K562 (cell line): ENCODE results near the gene VSIG1. TPM values are rescaled to one million over a fixed set of nuclear protein-coding genes. Genes with fewer than 3 reads are reported as not detected.

Experiments
- ATF7 ChIP-seq: fragments of 450-650 bp; IDR thresholded peaks from 2 replicates; pipeline ENCODE4 v1.7.1; 2014; ENCODE audit warnings: mild to moderate bottlenecking, moderate library complexity
- CREBBP ChIP-seq: IDR thresholded peaks from one replicate; pipeline ENCODE4 v1.6.1; 2012; ENCODE audit warnings: low read depth, mild to moderate bottlenecking, control low read depth, inconsistent platforms, low read length
- CTBP1 ChIP-seq: fragments of 450-650 bp; IDR thresholded peaks from 2 replicates; pipeline ENCODE4 v1.6.1; 2016; ENCODE audit warnings: borderline replicate concordance
- DACH1 ChIP-seq: fragments of 450-650 bp; IDR thresholded peaks from 2 replicates; pipeline ENCODE4 v1.6.1; 2018; ENCODE audit not compliant: partially characterized antibody
- DPF2 ChIP-seq: fragments of 450-650 bp; IDR thresholded peaks from 2 replicates; pipeline ENCODE4 v1.6.1; 2016
- FOXJ3 ChIP-seq: sonication (generic); formaldehyde crosslinking; IDR thresholded peaks from 2 replicates; pipeline ENCODE4 v1.4.0; 2020; ENCODE audit warnings: mild to moderate bottlenecking, missing genetic modification reagents
- FOXK1 ChIP-seq: sonication (generic); formaldehyde crosslinking; IDR thresholded peaks from 2 replicates; pipeline ENCODE4 v1.8.0; 2022; ENCODE audit warnings: missing genetic modification reagents, mild to moderate bottlenecking, borderline replicate concordance
- FUS ChIP-seq: fragments of 200-400 bp; formaldehyde crosslinking; optimal IDR thresholded peaks from 2 replicates; pipeline ENCODE3; 2017; ENCODE audit warnings: low read depth, low read length
- GTF2A2 ChIP-seq: IDR thresholded peaks from 2 replicates; pipeline ENCODE4 v1.6.1; 2016; ENCODE audit warnings: mild to moderate bottlenecking, missing genetic modification characterization, missing compliant biosample characterization
- GTF2F1 ChIP-seq: IDR thresholded peaks from 2 replicates; pipeline ENCODE4 v1.6.1; 2011; ENCODE audit warnings: low read depth, low read length, improper control_type of control experiment
- NCOA1 ChIP-seq: fragments of 450-650 bp; IDR thresholded peaks from 2 replicates; pipeline ENCODE4 v1.6.1; 2016; ENCODE audit warnings: low read depth
- NR2F6 ChIP-seq: fragments of 450-650 bp; formaldehyde crosslinking; IDR thresholded peaks from 2 replicates; pipeline ENCODE4 v1.4.0; 2020; ENCODE audit warnings: mild to moderate bottlenecking
- NR3C1 ChIP-seq: sonication (generic); formaldehyde crosslinking; IDR thresholded peaks from 2 replicates; pipeline ENCODE4 v1.8.1; 2022; ENCODE audit warnings: missing genetic modification reagents
- NRF1 ChIP-seq, 2 experiments: fragments of 450-650 bp; IDR thresholded peaks in 1 of 2; conservative IDR thresholded peaks in 1 of 2; 2 replicates each; pipeline ENCODE4 v1.6.1; 2014; ENCODE audit warnings: mild to moderate bottlenecking in 2 of 2
- RB1 ChIP-seq: fragments of 450-650 bp; IDR thresholded peaks from 2 replicates; pipeline ENCODE4 v1.6.1; 2017; ENCODE audit warnings: low read depth, mild to moderate bottlenecking
- SAFB2 ChIP-seq: fragments of 200-400 bp; formaldehyde crosslinking; IDR thresholded peaks from 2 replicates; pipeline ENCODE4 v1.6.1; 2018; ENCODE audit warnings: borderline replicate concordance, low read length, low read depth, moderate library complexity; ENCODE audit not compliant: severe bottlenecking
- SETDB1 ChIP-seq: IDR thresholded peaks from one replicate; pipeline ENCODE4 v1.6.1; 2012; ENCODE audit warnings: low read length, control low read depth, inconsistent platforms
- ZC3H4 ChIP-seq: sonication (generic); formaldehyde crosslinking; IDR thresholded peaks from 2 replicates; pipeline ENCODE4 v1.9.0; 2021; ENCODE audit warnings: missing genetic modification reagents, borderline replicate concordance
- ZNF507 ChIP-seq: conservative IDR thresholded peaks from 2 replicates; pipeline ENCODE4 v1.6.1; 2017; ENCODE audit warnings: missing genetic modification characterization, missing compliant biosample characterization
- ZNF766 ChIP-seq: fragments of 200-800 bp; sonication (Bioruptor generic); conservative IDR thresholded peaks from 2 replicates; pipeline ENCODE4 v1.6.1; 2016; ENCODE audit warnings: missing genetic modification characterization, missing compliant biosample characterization
- ZSCAN29 ChIP-seq: fragments of 450-650 bp; IDR thresholded peaks from 2 replicates; pipeline ENCODE4 v1.6.1; 2017
- polyA plus RNA-seq, 8 experiments: library from polyadenylated mRNA; depleted of rRNA in 4 of 8; stranded (reverse) in 5 of 8; unstranded in 3 of 8; fragments of >200 nt; fragmentation: Nextera tagmentation in 2 of 8; fragmentation: Illumina TruSeq in 1 of 8; extraction: Ambion mirVana in 2 of 8; extraction: Trizol in 1 of 8; gene quantifications; 2 replicates each; pipeline versions ENCODE4 v1.2.1 to v1.2.3, GENCODE V29; 2011 to 2014; ENCODE audit warnings: inconsistent platforms in 1 of 8, missing spikeins in 1 of 8
- total RNA-seq, 7 experiments: library from RNA; depleted of rRNA in 6 of 7; stranded (reverse); fragments of >200 nt in 6 of 7; fragmentation: Illumina TruSeq in 2 of 7; extraction: Trizol in 2 of 7; gene quantifications; 2 replicates each; pipeline versions ENCODE4 v1.2.1 to v1.2.3, GENCODE V29; 2011 to 2021; ENCODE audit warnings: low replicate concordance in 1 of 7
- TF ChIP-seq, protein P1 (sequence below), 2 experiments: fragments of 450-650 bp; formaldehyde crosslinking in 1 of 2; IDR thresholded peaks; 2 replicates each; pipeline versions ENCODE4 v1.4.0 to v1.6.1; 2014 to 2020; ENCODE audit warnings: mild to moderate bottlenecking in 2 of 2, borderline replicate concordance in 1 of 2, low read depth in 1 of 2
- TF ChIP-seq, protein P2 (sequence below): fragments of 450-650 bp; IDR thresholded peaks from 2 replicates; pipeline ENCODE4 v1.6.1; 2017; ENCODE audit warnings: mild to moderate bottlenecking, moderate library complexity

The VSIG1 gene
- total and polyA plus RNA-seq, 9 of the 15 experiments (the other 6 are each of a cell fraction or from before 2014, with no cell fraction given), result not detected

DNA sequence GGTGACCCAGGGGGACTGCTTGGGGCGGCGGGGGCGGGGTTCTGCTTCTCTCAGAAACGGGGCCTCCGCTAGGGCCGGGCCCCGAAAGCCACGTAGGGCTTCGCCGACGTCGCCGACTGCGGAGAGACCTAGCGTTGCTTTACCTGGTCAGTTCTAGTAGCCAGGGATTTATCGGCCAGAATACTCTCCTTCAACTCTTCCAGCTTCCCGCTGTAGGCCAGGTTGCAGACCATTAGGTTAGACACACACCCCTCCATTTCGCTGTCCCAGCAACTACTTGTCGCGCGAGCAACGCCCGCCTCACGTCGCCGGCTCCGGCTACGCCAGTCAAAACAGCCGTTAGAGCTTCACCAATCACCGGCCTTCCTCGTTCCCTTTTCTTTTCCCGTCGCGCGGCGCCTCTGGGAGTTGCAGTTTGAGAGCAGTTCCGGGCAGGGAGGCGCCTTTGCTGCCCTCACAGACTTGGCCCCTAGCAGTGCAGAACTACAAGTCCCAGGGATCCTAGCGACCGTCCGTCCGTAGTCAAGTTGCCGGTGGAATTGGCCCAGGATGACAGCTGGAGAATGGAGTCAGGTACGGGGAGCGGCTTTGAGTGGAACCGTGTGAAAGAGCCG is 46.5 kb downstream of the VSIG1 start, which contains the start of the genes ATG4A and PSMD10 (continued):
- TF ChIP-seq CREBBP (no peak), ZC3H4 (CRISPR knock-in tag) (no peak), FUS (no peak), NR3C1 (no peak), ZSCAN29 (no peak), CTBP1 (no peak), GTF2F1 (no peak), DPF2 (no peak), ZNF766 (CRISPR knock-in tag) (0 out of 2 replicates have a peak, but pooled peaks have one; percentile 20), ZNF507 (tag) (no peak), ATF7 (peak; percentile 67; the same call in 1 of the 2 replicates), NR2F6 (CRISPR knock-in tag) (no peak), NRF1 (conservative IDR thresholded peaks at IDR 0.05 in 1 of 2, IDR thresholded peaks at IDR 0.05 in 1 of 2) (peak; percentile 68 to 74), FOXK1 (CRISPR knock-in tag) (no peak), SETDB1 (peak; percentile 22), RB1 (0 out of 2 replicates have a peak, but pooled peaks have one; percentile 22), NCOA1 (no peak), DACH1 (no peak), FOXJ3 (CRISPR knock-in tag) (no peak), GTF2A2 (tag) (no peak), SAFB2 (no peak)
- TF ChIP-seq, protein P1, sequence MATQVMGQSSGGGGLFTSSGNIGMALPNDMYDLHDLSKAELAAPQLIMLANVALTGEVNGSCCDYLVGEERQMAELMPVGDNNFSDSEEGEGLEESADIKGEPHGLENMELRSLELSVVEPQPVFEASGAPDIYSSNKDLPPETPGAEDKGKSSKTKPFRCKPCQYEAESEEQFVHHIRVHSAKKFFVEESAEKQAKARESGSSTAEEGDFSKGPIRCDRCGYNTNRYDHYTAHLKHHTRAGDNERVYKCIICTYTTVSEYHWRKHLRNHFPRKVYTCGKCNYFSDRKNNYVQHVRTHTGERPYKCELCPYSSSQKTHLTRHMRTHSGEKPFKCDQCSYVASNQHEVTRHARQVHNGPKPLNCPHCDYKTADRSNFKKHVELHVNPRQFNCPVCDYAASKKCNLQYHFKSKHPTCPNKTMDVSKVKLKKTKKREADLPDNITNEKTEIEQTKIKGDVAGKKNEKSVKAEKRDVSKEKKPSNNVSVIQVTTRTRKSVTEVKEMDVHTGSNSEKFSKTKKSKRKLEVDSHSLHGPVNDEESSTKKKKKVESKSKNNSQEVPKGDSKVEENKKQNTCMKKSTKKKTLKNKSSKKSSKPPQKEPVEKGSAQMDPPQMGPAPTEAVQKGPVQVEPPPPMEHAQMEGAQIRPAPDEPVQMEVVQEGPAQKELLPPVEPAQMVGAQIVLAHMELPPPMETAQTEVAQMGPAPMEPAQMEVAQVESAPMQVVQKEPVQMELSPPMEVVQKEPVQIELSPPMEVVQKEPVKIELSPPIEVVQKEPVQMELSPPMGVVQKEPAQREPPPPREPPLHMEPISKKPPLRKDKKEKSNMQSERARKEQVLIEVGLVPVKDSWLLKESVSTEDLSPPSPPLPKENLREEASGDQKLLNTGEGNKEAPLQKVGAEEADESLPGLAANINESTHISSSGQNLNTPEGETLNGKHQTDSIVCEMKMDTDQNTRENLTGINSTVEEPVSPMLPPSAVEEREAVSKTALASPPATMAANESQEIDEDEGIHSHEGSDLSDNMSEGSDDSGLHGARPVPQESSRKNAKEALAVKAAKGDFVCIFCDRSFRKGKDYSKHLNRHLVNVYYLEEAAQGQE (IDR thresholded peaks at IDR 0.05; ENCODE audit: borderline replicate concordance), result no peak
- TF ChIP-seq, protein P1 (CRISPR knock-in tag; IDR thresholded peaks at IDR 0.05; ENCODE audit: low read depth), result no peak
- TF ChIP-seq, protein P2, sequence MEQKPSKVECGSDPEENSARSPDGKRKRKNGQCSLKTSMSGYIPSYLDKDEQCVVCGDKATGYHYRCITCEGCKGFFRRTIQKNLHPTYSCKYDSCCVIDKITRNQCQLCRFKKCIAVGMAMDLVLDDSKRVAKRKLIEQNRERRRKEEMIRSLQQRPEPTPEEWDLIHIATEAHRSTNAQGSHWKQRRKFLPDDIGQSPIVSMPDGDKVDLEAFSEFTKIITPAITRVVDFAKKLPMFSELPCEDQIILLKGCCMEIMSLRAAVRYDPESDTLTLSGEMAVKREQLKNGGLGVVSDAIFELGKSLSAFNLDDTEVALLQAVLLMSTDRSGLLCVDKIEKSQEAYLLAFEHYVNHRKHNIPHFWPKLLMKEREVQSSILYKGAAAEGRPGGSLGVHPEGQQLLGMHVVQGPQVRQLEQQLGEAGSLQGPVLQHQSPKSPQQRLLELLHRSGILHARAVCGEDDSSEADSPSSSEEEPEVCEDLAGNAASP, result no peak
